Fibroblast of skin of back (primary cell): ENCODE data around the gene POLE. TPM values are rescaled to one million over a fixed set of nuclear protein-coding genes. Genes with fewer than 3 reads are reported as not detected.

ENCODE experiments used
- DNase-seq: peaks from one replicate; pipeline ENCODE4 v3.0.0-alpha.2; 2013
- polyA plus RNA-seq, 2 experiments: library from polyadenylated mRNA; unstranded; fragments of 120-200 nt; gene quantifications; one replicate each; pipeline ENCODE4 v1.2.1, GENCODE V29; 2013; ENCODE audit not compliant: insufficient read length in 2 of 2

The POLE gene
- 35.6 TPM for polyA plus RNA-seq (2013, experiment 1 of 2; ENCODE audit: insufficient read length)
- 8.9 TPM for polyA plus RNA-seq (2013, experiment 2 of 2; ENCODE audit: insufficient read length)

GRCh38 chr12:132687211-132688164, at the start of gene POLE, which contains the start of gene PXMP2:
Gene POLE, minus strand, starts transcription at chr12:132687342. Its CDS starts 27 bp downstream, at chr12:132687315.
Gene PXMP2, plus strand, starts transcription at chr12:132687587. Its CDS starts 84 bp downstream, at chr12:132687671.
- peak; percentile 96 for DNase-seq

- no peak for DNase-seq
Observed at GRCh38 chr12:132736913-132737312, 49.8 kb upstream of the POLE start.

GRCh38 chr12:132736378-132736777, 49.2 kb upstream of the POLE start:
- no peak for DNase-seq

- DNase-seq, result no peak
Observed at GRCh38 chr12:132735496-132735895, 48.4 kb upstream of the POLE start.

- DNase-seq, result peak; percentile 64
Observed at GRCh38 chr12:132734206-132734605, 47.1 kb upstream of the POLE start.

GRCh38 chr12:132731574-132731973, 44.4 kb upstream of the POLE start:
- no peak for DNase-seq

- no peak for DNase-seq
Observed at GRCh38 chr12:132730353-132730752, 43.2 kb upstream of the POLE start.

GRCh38 chr12:132729541-132730320, 42.6 kb upstream of the POLE start:
- peak; percentile 20 for DNase-seq

GRCh38 chr12:132728502-132728901, 41.4 kb upstream of the POLE start:
- no peak for DNase-seq

- no peak for DNase-seq
Observed at GRCh38 chr12:132727091-132727794, 40.1 kb upstream of the POLE start.

- no peak for DNase-seq
Observed at GRCh38 chr12:132726386-132726785, 39.2 kb upstream of the POLE start.

- no peak for DNase-seq
Observed at GRCh38 chr12:132724506-132725241, 37.5 kb upstream of the POLE start.

GRCh38 chr12:132723764-132724140, 36.6 kb upstream of the POLE start:
- no peak for DNase-seq

GRCh38 chr12:132723015-132723763, 36.0 kb upstream of the POLE start:
- no peak for DNase-seq

- DNase-seq, result no peak
Observed at GRCh38 chr12:132720606-132721345, 33.6 kb upstream of the POLE start.

GRCh38 chr12:132719954-132720324, 32.8 kb upstream of the POLE start:
- no peak for DNase-seq

GRCh38 chr12:132719141-132719953, 32.2 kb upstream of the POLE start:
- no peak for DNase-seq

GRCh38 chr12:132718644-132719043, 31.5 kb upstream of the POLE start:
- DNase-seq, result no peak
